HG03175 (cell line): Measurements from ENCODE around the gene TSPAN5.

Experiments used
- ATAC-seq: cut with Tn5 transposase; IDR thresholded peaks from one replicate; pipeline ENCODE4 v1.9.1; 2021; ENCODE audit warnings: mild to moderate bottlenecking, moderate library complexity; ENCODE audit not compliant: unreplicated experiment

The TSPAN5 gene

DNA sequence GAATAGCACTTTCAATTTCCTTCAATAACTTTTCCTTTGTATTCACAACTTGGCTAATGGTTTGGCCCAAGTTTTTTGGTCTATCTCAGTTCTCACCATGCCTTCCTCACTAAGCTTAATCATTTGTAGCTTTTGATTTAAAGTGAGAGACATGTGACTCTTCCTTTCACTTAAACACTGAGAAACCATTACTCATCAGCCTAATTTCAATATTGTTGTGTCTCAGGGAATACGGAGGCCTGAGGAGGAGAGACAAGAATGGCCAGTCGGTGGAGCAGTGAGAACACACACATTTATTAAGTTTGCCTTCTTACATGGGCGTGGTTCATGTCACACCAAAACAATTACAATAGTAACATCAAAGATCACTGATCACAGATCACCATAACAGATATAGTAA, 56.7 kb downstream of the TSPAN5 start:
- ATAC-seq, result peak; percentile 68

- no peak for ATAC-seq
These were observed 58.7 kb downstream of the TSPAN5 start for GRCh38 chr4:98599617-98600205.

- no peak for ATAC-seq
These were observed 71.5 kb downstream of the TSPAN5 start for GRCh38 chr4:98586962-98587354.

DNA sequence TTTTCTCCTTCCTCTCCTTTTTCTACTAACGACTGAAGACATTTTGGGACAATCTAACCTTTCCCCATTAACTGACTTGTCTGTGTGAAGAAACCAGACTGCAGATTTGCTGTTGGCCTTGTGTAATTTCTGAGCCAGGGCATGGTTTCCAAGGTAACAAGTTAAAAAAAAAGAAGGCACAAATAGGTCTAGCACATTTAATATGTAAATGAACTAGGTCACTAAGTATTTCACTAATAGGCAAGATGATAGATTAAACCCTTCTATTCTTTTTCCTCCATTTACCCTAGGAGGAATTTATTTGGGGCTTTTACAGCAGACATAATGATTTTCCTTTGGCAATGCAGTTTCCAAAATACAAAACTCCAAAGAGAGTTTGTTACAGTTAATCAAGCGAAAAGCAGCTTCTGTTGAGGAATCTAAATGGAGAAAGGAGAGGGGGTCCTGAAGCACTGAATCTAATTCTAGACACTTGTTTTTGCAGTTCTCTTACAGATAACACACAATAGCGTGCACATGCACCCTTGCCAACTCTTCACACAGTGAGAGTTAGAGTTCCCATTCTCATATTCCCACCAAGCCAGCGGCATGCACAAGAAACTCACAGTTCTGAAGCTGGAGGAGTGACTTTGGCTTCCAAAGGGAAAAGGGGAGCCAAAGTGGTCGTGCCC, 72.0 kb downstream of the TSPAN5 start:
- no peak for ATAC-seq

GRCh38 chr4:98585596-98585995, 72.8 kb downstream of the TSPAN5 start:
- ATAC-seq, result no peak

DNA sequence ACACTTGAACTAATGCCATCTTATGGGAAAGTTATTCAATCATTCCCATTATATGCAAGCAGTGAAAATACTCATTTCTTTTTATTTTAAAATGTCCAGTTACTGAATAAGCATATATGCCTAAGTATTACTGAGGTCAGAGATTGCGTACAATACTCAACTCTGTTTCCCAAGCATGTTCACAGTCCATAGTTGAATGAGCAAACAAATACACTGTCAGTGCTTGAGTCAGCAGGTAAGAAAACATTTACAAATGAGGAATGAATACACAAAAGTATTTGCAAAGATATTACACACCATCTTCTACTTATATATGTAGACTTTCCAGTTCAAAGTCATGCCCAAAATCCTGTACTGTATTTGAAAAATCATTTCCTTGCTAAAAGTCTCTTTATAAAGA, 74.1 kb downstream of the TSPAN5 start:
- no peak for ATAC-seq

DNA sequence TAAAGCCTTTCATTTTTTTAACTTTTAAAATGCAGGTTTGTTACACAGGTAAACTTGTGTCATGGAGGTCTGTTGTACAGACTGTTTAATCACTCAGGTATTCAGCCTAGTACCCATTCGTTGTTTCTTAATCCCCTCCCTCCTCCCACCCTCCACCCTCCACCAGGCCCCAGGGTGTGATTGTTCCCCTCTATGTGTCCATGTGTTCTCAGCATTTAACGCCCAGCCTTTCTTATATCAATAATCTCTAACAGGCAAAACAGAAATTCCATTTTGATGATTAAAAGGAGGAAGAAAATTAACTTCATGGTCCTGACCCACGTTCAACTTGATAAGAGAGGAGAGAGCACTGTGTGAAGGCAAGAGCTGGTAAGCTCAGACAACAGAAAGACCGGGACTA, 75.1 kb downstream of the TSPAN5 start:
- no peak for ATAC-seq

GRCh38 chr4:98581126-98581525, 77.3 kb downstream of the TSPAN5 start:
- ATAC-seq, result no peak

DNA sequence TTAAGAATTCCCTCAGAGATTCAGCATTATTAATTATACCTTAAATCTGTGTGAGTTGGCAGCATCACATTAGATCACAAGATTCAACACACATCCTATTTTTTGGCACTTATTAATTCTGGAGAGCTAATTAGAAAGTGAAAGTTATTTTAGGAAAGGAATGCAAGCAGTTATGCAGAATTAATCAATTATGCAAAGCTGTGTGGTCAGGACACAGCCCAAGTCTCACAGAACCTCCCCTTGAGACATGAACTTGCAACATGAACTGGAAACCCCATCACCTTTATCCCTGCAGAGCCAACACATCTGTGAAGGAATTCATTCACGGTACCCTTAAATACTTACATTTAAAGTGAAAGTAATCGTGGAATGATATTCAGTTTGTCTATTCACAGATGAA, 80.5 kb downstream of the TSPAN5 start:
- ATAC-seq, result peak; percentile 53

- no peak for ATAC-seq
These were observed 83.6 kb downstream of the TSPAN5 start for GRCh38 chr4:98574816-98575215.

- ATAC-seq, result no peak
These were observed 84.6 kb downstream of the TSPAN5 start for GRCh38 chr4:98573791-98574190.

- ATAC-seq, result no peak
These were observed 85.7 kb downstream of the TSPAN5 start for GRCh38 chr4:98572697-98573096.

GRCh38 chr4:98571161-98571786, 87.1 kb downstream of the TSPAN5 start:
- no peak for ATAC-seq

DNA sequence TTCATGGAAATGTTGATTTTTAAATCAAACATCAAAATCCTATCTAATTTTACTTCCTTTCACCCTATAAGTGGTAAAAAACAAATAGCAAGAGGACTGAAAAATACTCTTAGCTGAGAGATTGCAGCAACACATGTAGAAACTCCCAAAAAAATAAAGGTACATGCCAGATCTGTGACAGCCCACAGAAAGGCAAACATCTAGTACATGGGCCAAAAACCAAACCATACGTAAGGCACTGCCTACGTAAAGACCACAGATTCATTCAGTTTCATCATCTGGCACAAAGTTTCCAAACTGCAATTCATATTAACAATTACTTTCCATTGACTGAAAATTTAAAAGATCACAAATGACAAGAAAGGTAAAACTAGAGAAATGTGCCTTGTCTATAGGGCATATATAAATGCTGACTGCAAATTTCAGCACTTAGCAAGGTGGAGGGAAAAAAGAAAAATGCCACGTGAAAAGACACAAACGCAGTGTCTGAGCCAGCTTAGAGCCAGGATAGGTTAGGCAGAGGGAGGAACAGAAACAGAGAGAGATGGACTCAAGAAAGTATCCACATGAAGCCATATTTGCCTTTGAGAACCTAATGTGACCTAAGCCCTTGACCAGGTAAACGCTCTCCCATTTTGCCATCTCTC, 88.1 kb downstream of the TSPAN5 start:
- ATAC-seq, result no peak

DNA sequence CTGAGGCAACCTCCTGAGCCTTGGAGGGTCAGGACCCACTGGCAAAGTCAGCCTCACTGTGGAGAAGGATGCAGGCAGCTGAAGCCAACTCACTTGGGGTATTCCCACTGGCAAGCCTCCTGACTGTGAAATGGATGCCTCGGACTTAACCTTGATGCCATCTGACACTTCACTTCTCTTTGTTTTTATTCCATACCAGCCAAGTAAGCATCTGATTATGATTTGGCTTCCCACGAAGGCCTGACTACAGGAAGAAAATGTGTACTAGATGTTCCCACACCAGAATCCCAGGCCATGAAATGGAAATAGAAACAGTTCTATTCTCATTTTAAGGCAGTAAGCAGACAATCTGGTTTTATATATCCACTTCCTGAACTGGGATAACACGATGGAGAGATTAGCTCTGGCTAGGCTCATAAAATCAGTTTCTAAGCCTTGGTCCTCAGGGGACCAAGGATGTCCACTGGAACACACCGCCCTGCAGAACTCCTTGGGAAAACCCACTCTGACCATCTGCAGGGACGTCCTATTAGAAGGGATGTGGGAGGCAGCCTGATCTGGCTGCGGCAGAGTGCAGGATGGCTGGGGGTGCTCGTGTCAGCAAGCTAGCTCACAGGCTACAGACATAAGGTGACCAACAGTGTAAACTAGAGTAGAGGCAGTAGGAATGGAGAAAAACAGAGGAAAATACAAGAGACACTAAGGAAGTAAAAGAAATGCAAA, 89.3 kb downstream of the TSPAN5 start:
- no peak for ATAC-seq

GRCh38 chr4:98567611-98568010, 90.8 kb downstream of the TSPAN5 start:
- no peak for ATAC-seq

DNA sequence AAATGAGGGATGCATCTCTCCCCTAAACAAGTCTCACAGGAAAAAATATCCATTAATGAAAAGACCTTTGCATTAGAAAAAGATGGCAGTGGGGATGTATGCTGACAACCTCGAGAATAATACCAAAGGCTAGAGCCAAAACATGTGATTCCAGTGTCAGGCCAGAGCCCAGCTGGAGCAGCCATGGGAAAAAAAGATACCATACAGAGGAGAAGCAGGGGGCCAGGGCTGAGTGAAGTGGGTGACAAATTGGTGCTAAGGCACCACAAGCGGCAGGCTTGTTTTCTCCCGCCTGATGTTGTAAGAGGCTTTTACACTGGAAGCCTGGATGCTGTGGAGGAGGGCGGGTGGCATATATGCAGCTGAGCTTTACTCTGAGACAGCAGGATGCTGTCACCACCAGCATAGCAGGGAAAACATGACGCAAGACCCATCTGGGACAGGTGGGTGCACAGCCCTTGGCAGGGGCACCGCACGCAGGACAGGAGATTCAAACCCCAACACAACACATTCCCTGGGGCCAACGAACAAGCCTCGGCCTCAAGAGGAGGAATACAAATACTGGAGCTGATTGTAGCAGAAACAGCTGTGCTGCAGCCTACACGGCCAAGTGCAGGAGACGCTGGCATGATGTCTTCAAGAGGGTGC, 91.9 kb downstream of the TSPAN5 start:
- no peak for ATAC-seq

- no peak for ATAC-seq
These were observed 92.6 kb downstream of the TSPAN5 start for GRCh38 chr4:98565681-98566301.

DNA sequence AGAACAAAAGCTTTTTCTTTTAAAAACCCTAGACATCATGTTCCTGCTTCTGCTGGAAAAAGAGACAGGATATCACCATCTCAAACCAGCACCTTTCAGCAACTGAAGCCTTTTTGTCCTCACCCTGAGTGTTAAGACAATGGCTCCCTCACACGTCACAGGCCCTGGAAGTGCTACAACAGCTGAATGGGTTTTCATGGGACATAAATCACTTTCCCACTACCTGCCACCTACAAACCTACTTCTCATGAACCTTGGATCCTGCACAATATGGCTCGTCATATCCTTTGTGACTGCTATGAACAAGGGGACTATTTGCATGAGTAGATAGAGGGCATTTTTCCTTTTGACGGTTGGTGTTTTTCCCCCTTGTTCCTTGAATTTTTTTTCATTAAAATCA, 93.6 kb downstream of the TSPAN5 start:
- no peak for ATAC-seq

- ATAC-seq, result no peak
These were observed 98.1 kb downstream of the TSPAN5 start for GRCh38 chr4:98560321-98560720.
